GM15510 (cell line): ENCODE measurements around the gene HIBADH.

Experiments used
- POLR2A ChIP-seq: IDR thresholded peaks from 3 replicates; pipeline ENCODE4 v1.6.1; 2011; ENCODE audit warnings: borderline replicate concordance; ENCODE audit not compliant: insufficient read length; ENCODE audit errors: extremely low read depth

Gene HIBADH

GRCh38 chr7:27617651-27618381 is 44.9 kb downstream of the HIBADH start:
- no peak for TF ChIP-seq POLR2A

- no peak for TF ChIP-seq POLR2A
Measured at GRCh38 chr7:27616914-27617548, 45.7 kb downstream of the HIBADH start.

- no peak for TF ChIP-seq POLR2A
Measured at GRCh38 chr7:27616186-27616491, 46.5 kb downstream of the HIBADH start.

- TF ChIP-seq POLR2A: no peak
Measured at GRCh38 chr7:27615420-27616185, 47.1 kb downstream of the HIBADH start.

- no peak for TF ChIP-seq POLR2A
Measured at GRCh38 chr7:27614095-27614494, 48.6 kb downstream of the HIBADH start.

- TF ChIP-seq POLR2A: no peak
Measured at GRCh38 chr7:27611059-27611458, 51.6 kb downstream of the HIBADH start.

GRCh38 chr7:27608776-27609495 is 53.7 kb downstream of the HIBADH start:
- TF ChIP-seq POLR2A: no peak

GRCh38 chr7:27607210-27607606 is 55.5 kb downstream of the HIBADH start:
- no peak for TF ChIP-seq POLR2A

- TF ChIP-seq POLR2A: no peak
Measured at GRCh38 chr7:27606270-27607209, 56.1 kb downstream of the HIBADH start.

GRCh38 chr7:27605689-27606269 is 56.9 kb downstream of the HIBADH start:
- no peak for TF ChIP-seq POLR2A

- no peak for TF ChIP-seq POLR2A
Measured at GRCh38 chr7:27605283-27605682, 57.4 kb downstream of the HIBADH start.

- TF ChIP-seq POLR2A: no peak
Measured at GRCh38 chr7:27603813-27604212, 58.9 kb downstream of the HIBADH start.

- no peak for TF ChIP-seq POLR2A
Measured at GRCh38 chr7:27602766-27603165, 59.9 kb downstream of the HIBADH start.

GRCh38 chr7:27601217-27601616 is 61.5 kb downstream of the HIBADH start:
- no peak for TF ChIP-seq POLR2A
